ENCODE results near the gene FHOD3. TPM values are rescaled to one million over a fixed set of nuclear protein-coding genes. Genes with fewer than 3 reads are reported as not detected.

FHOD3 gene
- total RNA-seq, 1 experiment from 2014 or later, result 18.1 TPM

- DNase-seq (no peak), ATAC-seq (no peak)
- Histone ChIP-seq H3K36me3 (ENCODE audit: low read depth, low read length) (no peaks in the 10 kb centered on the region), H3K4me2 (ENCODE audit: low read length) (no peak overlapping the region), H2AFZ (ENCODE audit: low read length) (no peak overlapping the region), H3F3A (ENCODE audit: low read length, unreplicated experiment) (no peaks in the 10 kb centered on the region), H4K20me1 (ENCODE audit: low read length) (no peaks in the 10 kb centered on the region), H3K4me1 (ENCODE audit: insufficient read depth, low read length) (peaks cover 40% of the 10 kb centered on the region), H3K9ac (ENCODE audit: low read length) (no peak overlapping the region), H3K4me3 (ENCODE audit: low read length) (no peak overlapping the region), H3K79me2 (ENCODE audit: low read length) (peaks cover 10% of the 10 kb centered on the region), H3K9me2 (replicated peaks; ENCODE audit: low read length) (no peaks in the 10 kb centered on the region), H3K27ac (ENCODE audit: low read length) (no peak overlapping the region), H3K27me3 (ENCODE audit: low read length) (no peaks in the 10 kb centered on the region), H3K9me3 (ENCODE audit: low read length) (no peaks in the 10 kb centered on the region)
- CTCF ChIA-PET, result no interaction called here
- TF ChIP-seq CTCF (conservative IDR thresholded peaks at IDR 0.05; ENCODE audit: low read depth, low read length) (no peak), EZH2phosphoT487 (IDR thresholded peaks at IDR 0.05; ENCODE audit: borderline replicate concordance, low read length) (no peak), EZH2 (IDR thresholded peaks at IDR 0.05; ENCODE audit: low read length, unreplicated experiment) (no peak)
- no TSS peak for BruUV-seq (replicated peaks)
- intact Hi-C loops (cut with micrococcal nuclease), result no loop called here
- POLR2A ChIA-PET (ENCODE audit: unreplicated experiment), result no interaction called here
Observed at GRCh38 chr18:36448384-36449290, 151.1 kb downstream of the FHOD3 start.

GRCh38 chr18:36449451-36449850, 151.9 kb downstream of the FHOD3 start:
- Histone ChIP-seq H3K27me3 (ENCODE audit: low read length) (no peaks in the 10 kb centered on the region), H3K9me2 (replicated peaks; ENCODE audit: low read length) (no peaks in the 10 kb centered on the region), H2AFZ (ENCODE audit: low read length) (no peak overlapping the region), H3K27ac (ENCODE audit: low read length) (no peak overlapping the region), H3K9me3 (ENCODE audit: low read length) (no peaks in the 10 kb centered on the region), H3K4me3 (ENCODE audit: low read length) (no peak overlapping the region), H3K4me2 (ENCODE audit: low read length) (no peak overlapping the region), H3K79me2 (ENCODE audit: low read length) (peaks cover 10% of the 10 kb centered on the region), H3K4me1 (ENCODE audit: insufficient read depth, low read length) (peaks cover 46% of the 10 kb centered on the region), H4K20me1 (ENCODE audit: low read length) (no peaks in the 10 kb centered on the region), H3K36me3 (ENCODE audit: low read depth, low read length) (no peaks in the 10 kb centered on the region), H3F3A (ENCODE audit: low read length, unreplicated experiment) (no peaks in the 10 kb centered on the region), H3K9ac (ENCODE audit: low read length) (no peak overlapping the region)
- intact Hi-C loops (cut with micrococcal nuclease), result no loop called here
- DNase-seq (no peak), ATAC-seq (no peak)
- POLR2A ChIA-PET (ENCODE audit: unreplicated experiment), result no interaction called here
- CTCF ChIA-PET, result no interaction called here
- TF ChIP-seq CTCF (conservative IDR thresholded peaks at IDR 0.05; ENCODE audit: low read depth, low read length), result no peak
- no peak for TF ChIP-seq EZH2phosphoT487 (IDR thresholded peaks at IDR 0.05; ENCODE audit: borderline replicate concordance, low read length)
- TF ChIP-seq EZH2 (IDR thresholded peaks at IDR 0.05; ENCODE audit: low read length, unreplicated experiment), result no peak
- no TSS peak for BruUV-seq (replicated peaks)

GRCh38 chr18:36450264-36450663, 152.8 kb downstream of the FHOD3 start:
- Histone ChIP-seq H3K27ac (ENCODE audit: low read length) (no peak overlapping the region), H3F3A (ENCODE audit: low read length, unreplicated experiment) (no peaks in the 10 kb centered on the region), H3K9ac (ENCODE audit: low read length) (no peak overlapping the region), H3K79me2 (ENCODE audit: low read length) (peaks cover 15% of the 10 kb centered on the region), H3K4me2 (ENCODE audit: low read length) (no peak overlapping the region), H3K9me2 (replicated peaks; ENCODE audit: low read length) (no peaks in the 10 kb centered on the region), H3K36me3 (ENCODE audit: low read depth, low read length) (no peaks in the 10 kb centered on the region), H3K27me3 (ENCODE audit: low read length) (no peaks in the 10 kb centered on the region), H3K4me3 (ENCODE audit: low read length) (no peak overlapping the region), H4K20me1 (ENCODE audit: low read length) (no peaks in the 10 kb centered on the region), H2AFZ (ENCODE audit: low read length) (no peak overlapping the region), H3K4me1 (ENCODE audit: insufficient read depth, low read length) (peaks cover 54% of the 10 kb centered on the region), H3K9me3 (ENCODE audit: low read length) (no peaks in the 10 kb centered on the region)
- intact Hi-C loops (cut with micrococcal nuclease), result no loop called here
- no peak for DNase-seq
- no peak for ATAC-seq
- TF ChIP-seq EZH2 (IDR thresholded peaks at IDR 0.05; ENCODE audit: low read length, unreplicated experiment), result no peak
- no peak for TF ChIP-seq CTCF (conservative IDR thresholded peaks at IDR 0.05; ENCODE audit: low read depth, low read length)
- no peak for TF ChIP-seq EZH2phosphoT487 (IDR thresholded peaks at IDR 0.05; ENCODE audit: borderline replicate concordance, low read length)
- CTCF ChIA-PET, result no interaction called here
- POLR2A ChIA-PET (ENCODE audit: unreplicated experiment), result no interaction called here
- no TSS peak for BruUV-seq (replicated peaks)
